WTC11 (cell line): ENCODE results near the gene ASTN2. TPM values are rescaled to one million over a fixed set of nuclear protein-coding genes. Genes with fewer than 3 reads are reported as not detected.

ENCODE experiments used
- ATAC-seq: fragments of 200-7000 bp; cut with Tn5 transposase; 2 replicates; pipeline ENCODE4 v1.10.0; 2021; ENCODE audit warnings: mild to moderate bottlenecking, moderate library complexity
- CTCF ChIA-PET: fragments of 300-600 bp; sonication (Branson Sonifier 250); formaldehyde crosslinking; loops from one replicate; lab custom pipeline; 2021; ENCODE audit warnings: antibody characterized with exemption; lab: Charles Lee
- POLR2A ChIA-PET: fragments of 350-600 bp; sonication (Branson Sonifier 250); formaldehyde crosslinking; loops from one replicate; lab custom pipeline; 2021; ENCODE audit warnings: antibody characterized with exemption; lab: Charles Lee
- DNase-seq: peaks from one replicate; pipeline ENCODE4 v3.0.0; 2021; ENCODE audit warnings: low spot score
- H3K27ac Mint-ChIP-seq: 2 replicates; pipeline ENCODE4 v1.8.0; 2021; ENCODE audit warnings: mixed read lengths
- H3K27me3 Mint-ChIP-seq: 2 replicates; pipeline ENCODE4 v1.8.0; 2021; ENCODE audit warnings: low read depth, mild to moderate bottlenecking, moderate library complexity, mixed read lengths
- H3K36me3 Mint-ChIP-seq: 2 replicates; pipeline ENCODE4 v1.8.0; 2021; ENCODE audit warnings: mixed read lengths
- H3K4me1 Mint-ChIP-seq: 2 replicates; pipeline ENCODE4 v1.8.0; 2022; ENCODE audit warnings: mixed read lengths
- H3K4me3 Mint-ChIP-seq: 2 replicates; pipeline ENCODE4 v1.8.0; 2021; ENCODE audit warnings: mild to moderate bottlenecking, moderate library complexity, mixed read lengths
- H3K9me3 Mint-ChIP-seq: 2 replicates; pipeline ENCODE4 v1.8.0; 2021; ENCODE audit warnings: mixed read lengths
- ETV6 ChIP-seq: sonication (generic); formaldehyde crosslinking; IDR thresholded peaks from 2 replicates; pipeline ENCODE4 v1.8.1; 2022; ENCODE audit warnings: mild to moderate bottlenecking, missing genetic modification reagents
- FOXJ3 ChIP-seq: sonication (generic); formaldehyde crosslinking; IDR thresholded peaks from 2 replicates; pipeline ENCODE4 v1.9.0; 2021; ENCODE audit warnings: missing genetic modification reagents, mild to moderate bottlenecking, borderline replicate concordance
- GABPB1 ChIP-seq: sonication (generic); formaldehyde crosslinking; IDR thresholded peaks from 2 replicates; pipeline ENCODE4 v1.8.1; 2023; ENCODE audit warnings: mild to moderate bottlenecking, missing genetic modification reagents
- HMGA2 ChIP-seq: fragments of 250-450 bp; sonication (Bioruptor Pico); IDR thresholded peaks from 2 replicates; pipeline ENCODE4 v1.4.0; 2021; ENCODE audit warnings: mild to moderate bottlenecking, moderate library complexity
- JAZF1 ChIP-seq: fragments of 250-450 bp; sonication (Bioruptor Pico); IDR thresholded peaks from 2 replicates; pipeline ENCODE4 v1.9.0; 2021; ENCODE audit warnings: moderate library complexity, mild to moderate bottlenecking, inconsistent platforms
- KAT7 ChIP-seq: sonication (generic); formaldehyde crosslinking; IDR thresholded peaks from 2 replicates; pipeline ENCODE4 v1.8.1; 2023; ENCODE audit warnings: missing genetic modification reagents, mild to moderate bottlenecking, borderline replicate concordance
- OVOL2 ChIP-seq: fragments of 250-450 bp; sonication (Bioruptor Pico); IDR thresholded peaks from 2 replicates; pipeline ENCODE4 v1.9.0; 2021; ENCODE audit warnings: mild to moderate bottlenecking, borderline replicate concordance
- SMAD3 ChIP-seq: sonication (generic); formaldehyde crosslinking; IDR thresholded peaks from 2 replicates; pipeline ENCODE4 v1.8.0; 2022; ENCODE audit warnings: missing genetic modification reagents, mild to moderate bottlenecking, borderline replicate concordance
- ZNF121 ChIP-seq: sonication (generic); formaldehyde crosslinking; IDR thresholded peaks from 2 replicates; pipeline ENCODE4 v1.8.0; 2023; ENCODE audit warnings: missing genetic modification reagents
- ZNF138 ChIP-seq: sonication (generic); formaldehyde crosslinking; conservative IDR thresholded peaks from 2 replicates; pipeline ENCODE4 v1.8.1; 2022; ENCODE audit warnings: mild to moderate bottlenecking, moderate library complexity, missing genetic modification reagents
- ZNF232 ChIP-seq: sonication (generic); formaldehyde crosslinking; IDR thresholded peaks from 2 replicates; pipeline ENCODE4 v1.8.0; 2022; ENCODE audit warnings: mild to moderate bottlenecking, missing genetic modification reagents
- total RNA-seq: library from RNA; stranded (reverse); gene quantifications from 3 replicates; pipeline ENCODE4 v1.2.3, GENCODE V29; 2021
- TF ChIP-seq, protein P1 (sequence below): sonication (generic); formaldehyde crosslinking; IDR thresholded peaks from 2 replicates; pipeline ENCODE4 v1.8.1; 2022; ENCODE audit warnings: low read depth, mild to moderate bottlenecking, moderate library complexity, missing genetic modification reagents, borderline replicate concordance
- TF ChIP-seq, protein P2 (sequence below): sonication (generic); formaldehyde crosslinking; IDR thresholded peaks from 2 replicates; pipeline ENCODE4 v1.8.0; 2022; ENCODE audit warnings: mild to moderate bottlenecking, missing genetic modification reagents
- TF ChIP-seq, protein P3 (sequence below): sonication (generic); formaldehyde crosslinking; IDR thresholded peaks from 2 replicates; pipeline ENCODE4 v1.8.1; 2022; ENCODE audit warnings: low read depth, missing genetic modification reagents, borderline replicate concordance
- TF ChIP-seq, protein P4 (sequence below): fragments of 200-600 bp; IDR thresholded peaks from 2 replicates; pipeline ENCODE4 v1.8.0; 2022; ENCODE audit warnings: antibody characterized with exemption
- TF ChIP-seq, protein P5 (sequence below): sonication (generic); formaldehyde crosslinking; IDR thresholded peaks from 2 replicates; pipeline ENCODE4 v1.8.1; 2023; ENCODE audit warnings: mild to moderate bottlenecking, missing genetic modification reagents
- TF ChIP-seq, protein P6 (sequence below): sonication (generic); formaldehyde crosslinking; IDR thresholded peaks from 2 replicates; pipeline ENCODE4 v1.8.1; 2023; ENCODE audit warnings: mild to moderate bottlenecking, missing genetic modification reagents, moderate library complexity
- TF ChIP-seq, protein P7 (sequence below): fragments of 250-450 bp; sonication (Bioruptor Pico); IDR thresholded peaks from 2 replicates; pipeline ENCODE4 v1.9.0; 2021; ENCODE audit warnings: mild to moderate bottlenecking
- TF ChIP-seq, protein P8 (sequence below): fragments of 250-450 bp; sonication (Bioruptor Pico); conservative IDR thresholded peaks from 2 replicates; pipeline ENCODE4 v1.9.0; 2021; ENCODE audit warnings: mild to moderate bottlenecking

ASTN2 gene
- total RNA-seq, 1 experiment from 2014 or later, result 16.2 TPM

DNA sequence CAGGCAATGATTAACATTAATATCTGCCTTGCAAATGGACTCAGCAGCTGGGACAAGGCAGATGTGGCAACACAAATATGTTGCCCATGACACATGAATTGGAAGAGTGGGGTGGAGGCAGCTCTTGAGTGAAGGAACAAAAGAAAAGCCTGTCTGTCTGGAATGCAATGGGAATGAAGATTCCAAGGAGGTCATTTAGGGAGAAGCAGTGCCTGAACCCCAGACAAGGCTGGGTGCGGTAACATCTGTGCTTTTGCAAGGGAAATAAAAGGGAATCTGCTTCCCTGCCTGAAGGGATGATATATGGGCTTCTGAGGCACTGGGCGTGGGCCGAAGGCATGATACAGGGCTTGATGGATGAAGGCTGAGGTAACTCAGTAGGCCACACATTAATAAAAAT is 821.9 kb downstream of the ASTN2 start (continued):
- TF ChIP-seq, protein P1, sequence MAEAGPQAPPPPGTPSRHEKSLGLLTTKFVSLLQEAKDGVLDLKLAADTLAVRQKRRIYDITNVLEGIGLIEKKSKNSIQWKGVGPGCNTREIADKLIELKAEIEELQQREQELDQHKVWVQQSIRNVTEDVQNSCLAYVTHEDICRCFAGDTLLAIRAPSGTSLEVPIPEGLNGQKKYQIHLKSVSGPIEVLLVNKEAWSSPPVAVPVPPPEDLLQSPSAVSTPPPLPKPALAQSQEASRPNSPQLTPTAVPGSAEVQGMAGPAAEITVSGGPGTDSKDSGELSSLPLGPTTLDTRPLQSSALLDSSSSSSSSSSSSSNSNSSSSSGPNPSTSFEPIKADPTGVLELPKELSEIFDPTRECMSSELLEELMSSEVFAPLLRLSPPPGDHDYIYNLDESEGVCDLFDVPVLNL (CRISPR knock-in tag), result no peak
- TF ChIP-seq GABPB1, result no peak
- TF ChIP-seq HMGA2 (CRISPR knock-in tag), result no peak
- TF ChIP-seq, protein P2, sequence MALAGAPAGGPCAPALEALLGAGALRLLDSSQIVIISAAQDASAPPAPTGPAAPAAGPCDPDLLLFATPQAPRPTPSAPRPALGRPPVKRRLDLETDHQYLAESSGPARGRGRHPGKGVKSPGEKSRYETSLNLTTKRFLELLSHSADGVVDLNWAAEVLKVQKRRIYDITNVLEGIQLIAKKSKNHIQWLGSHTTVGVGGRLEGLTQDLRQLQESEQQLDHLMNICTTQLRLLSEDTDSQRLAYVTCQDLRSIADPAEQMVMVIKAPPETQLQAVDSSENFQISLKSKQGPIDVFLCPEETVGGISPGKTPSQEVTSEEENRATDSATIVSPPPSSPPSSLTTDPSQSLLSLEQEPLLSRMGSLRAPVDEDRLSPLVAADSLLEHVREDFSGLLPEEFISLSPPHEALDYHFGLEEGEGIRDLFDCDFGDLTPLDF (CRISPR knock-in tag), result no peak

DNA sequence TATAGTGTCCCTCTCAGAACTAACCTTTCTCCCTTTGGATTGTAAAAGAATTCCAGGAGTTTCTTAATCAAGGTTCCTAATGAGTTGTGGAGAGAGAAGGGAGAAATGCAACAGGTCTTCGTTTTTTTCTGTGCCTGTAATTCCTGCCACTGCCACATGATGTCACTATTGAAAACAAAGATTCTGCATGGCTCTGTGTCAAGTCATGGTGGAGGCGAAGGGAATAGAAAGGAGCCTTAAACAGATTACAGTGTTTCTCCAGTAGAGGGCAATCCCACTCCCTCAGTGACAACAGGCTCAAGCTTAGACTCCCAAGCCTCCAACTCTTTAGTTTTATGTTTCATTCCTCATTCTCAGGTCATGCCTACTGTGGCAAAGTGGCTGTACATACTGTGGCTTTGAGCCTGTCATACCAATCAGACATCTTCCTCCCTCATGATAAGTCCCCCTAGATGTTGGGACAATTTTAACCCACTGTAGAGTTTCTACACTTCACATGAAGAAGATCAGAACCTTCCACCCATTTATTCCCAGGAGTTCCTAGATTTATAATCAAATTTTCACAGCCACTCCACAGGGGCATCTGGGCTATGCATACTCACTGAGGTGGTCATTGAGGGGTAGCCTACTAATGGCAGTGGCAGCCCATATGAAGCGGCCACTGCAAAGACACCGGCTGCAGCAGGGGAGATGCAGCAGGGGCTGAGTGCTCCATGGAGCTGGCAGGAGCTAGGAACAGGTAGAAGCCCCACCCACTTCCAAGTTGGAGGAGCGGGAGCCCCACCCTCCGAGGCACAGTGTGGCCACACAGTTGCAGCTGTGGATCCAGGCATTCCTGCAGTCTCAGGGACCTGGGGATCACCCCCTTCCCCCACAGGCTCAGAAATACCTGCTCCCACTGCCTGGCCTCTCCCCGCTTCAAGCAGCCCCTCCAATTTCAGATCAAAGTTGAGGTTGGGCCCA is 825.2 kb downstream of the ASTN2 start:
- no peak for TF ChIP-seq ETV6 (CRISPR knock-in tag)
- TF ChIP-seq, protein P3, sequence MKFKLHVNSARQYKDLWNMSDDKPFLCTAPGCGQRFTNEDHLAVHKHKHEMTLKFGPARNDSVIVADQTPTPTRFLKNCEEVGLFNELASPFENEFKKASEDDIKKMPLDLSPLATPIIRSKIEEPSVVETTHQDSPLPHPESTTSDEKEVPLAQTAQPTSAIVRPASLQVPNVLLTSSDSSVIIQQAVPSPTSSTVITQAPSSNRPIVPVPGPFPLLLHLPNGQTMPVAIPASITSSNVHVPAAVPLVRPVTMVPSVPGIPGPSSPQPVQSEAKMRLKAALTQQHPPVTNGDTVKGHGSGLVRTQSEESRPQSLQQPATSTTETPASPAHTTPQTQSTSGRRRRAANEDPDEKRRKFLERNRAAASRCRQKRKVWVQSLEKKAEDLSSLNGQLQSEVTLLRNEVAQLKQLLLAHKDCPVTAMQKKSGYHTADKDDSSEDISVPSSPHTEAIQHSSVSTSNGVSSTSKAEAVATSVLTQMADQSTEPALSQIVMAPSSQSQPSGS (CRISPR knock-in tag), result no peak
- TF ChIP-seq, protein P4, sequence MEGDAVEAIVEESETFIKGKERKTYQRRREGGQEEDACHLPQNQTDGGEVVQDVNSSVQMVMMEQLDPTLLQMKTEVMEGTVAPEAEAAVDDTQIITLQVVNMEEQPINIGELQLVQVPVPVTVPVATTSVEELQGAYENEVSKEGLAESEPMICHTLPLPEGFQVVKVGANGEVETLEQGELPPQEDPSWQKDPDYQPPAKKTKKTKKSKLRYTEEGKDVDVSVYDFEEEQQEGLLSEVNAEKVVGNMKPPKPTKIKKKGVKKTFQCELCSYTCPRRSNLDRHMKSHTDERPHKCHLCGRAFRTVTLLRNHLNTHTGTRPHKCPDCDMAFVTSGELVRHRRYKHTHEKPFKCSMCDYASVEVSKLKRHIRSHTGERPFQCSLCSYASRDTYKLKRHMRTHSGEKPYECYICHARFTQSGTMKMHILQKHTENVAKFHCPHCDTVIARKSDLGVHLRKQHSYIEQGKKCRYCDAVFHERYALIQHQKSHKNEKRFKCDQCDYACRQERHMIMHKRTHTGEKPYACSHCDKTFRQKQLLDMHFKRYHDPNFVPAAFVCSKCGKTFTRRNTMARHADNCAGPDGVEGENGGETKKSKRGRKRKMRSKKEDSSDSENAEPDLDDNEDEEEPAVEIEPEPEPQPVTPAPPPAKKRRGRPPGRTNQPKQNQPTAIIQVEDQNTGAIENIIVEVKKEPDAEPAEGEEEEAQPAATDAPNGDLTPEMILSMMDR, result peak; percentile 71; the same call in 1 of the 2 replicates
- Mint-ChIP-seq H3K4me3 (no peak overlapping the region), H3K27ac (peak overlapping the region; percentile 73; the same call in 1 of the 2 replicates), H3K36me3 (0 out of 2 replicates have a peak, but pooled peaks cover 10% of the 10 kb centered on the region), H3K4me1 (peaks cover 4% of the 10 kb centered on the region), H3K9me3 (peaks cover 20% of the 10 kb centered on the region), H3K27me3 (no peaks in the 10 kb centered on the region)
- DNase-seq, result peak; percentile 64
- peak; percentile 93 for ATAC-seq
- ChIA-PET POLR2A (no interaction called here), CTCF (interaction anchor here (0.6 to 2.9 kb wide), 33 partner anchors 9 to 492 kb away, joined by 3 to 25 read pairs (median 4); no protein-coding TSS in a partner anchor)

DNA sequence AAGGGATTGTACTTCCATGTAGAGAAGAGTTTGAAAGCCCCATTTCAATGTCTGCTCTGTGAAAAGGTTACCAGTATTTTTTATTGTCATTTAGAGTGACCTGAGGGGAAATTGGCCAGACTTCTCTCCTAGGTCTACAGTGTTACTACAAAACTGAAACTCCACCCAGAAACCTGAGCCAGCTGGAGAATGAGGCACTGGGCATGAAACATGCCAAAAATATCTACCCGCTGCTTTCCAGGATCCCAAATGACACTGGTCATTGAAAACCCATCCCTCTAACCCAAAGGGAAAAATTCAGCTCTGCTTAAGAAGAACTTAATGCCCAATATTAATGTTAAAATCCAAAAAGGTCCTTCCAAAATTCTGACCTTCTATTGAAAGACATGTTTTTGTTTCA is 826.9 kb downstream of the ASTN2 start:
- ATAC-seq, result no peak
- DNase-seq, result no peak
- POLR2A ChIA-PET, result no interaction called here
- H3K9me3 Mint-ChIP-seq, result peaks cover 20% of the 10 kb centered on the region
- 0 out of 2 replicates have a peak, but pooled peaks cover 10% of the 10 kb centered on the region for H3K36me3 Mint-ChIP-seq
- H3K27ac Mint-ChIP-seq, result no peak overlapping the region
- H3K4me3 Mint-ChIP-seq, result no peak overlapping the region
- CTCF ChIA-PET, result no interaction called here
- H3K4me1 Mint-ChIP-seq, result peaks cover 6% of the 10 kb centered on the region
- no peaks in the 10 kb centered on the region for H3K27me3 Mint-ChIP-seq
- TF ChIP-seq ZNF138 (no peak), ZNF232 (no peak), OVOL2 (CRISPR knock-in tag) (no peak), KAT7 (CRISPR knock-in tag) (no peak), ZNF121 (no peak), JAZF1 (CRISPR knock-in tag) (no peak), SMAD3 (CRISPR knock-in tag) (no peak), FOXJ3 (CRISPR knock-in tag) (no peak)
- TF ChIP-seq, protein P5, sequence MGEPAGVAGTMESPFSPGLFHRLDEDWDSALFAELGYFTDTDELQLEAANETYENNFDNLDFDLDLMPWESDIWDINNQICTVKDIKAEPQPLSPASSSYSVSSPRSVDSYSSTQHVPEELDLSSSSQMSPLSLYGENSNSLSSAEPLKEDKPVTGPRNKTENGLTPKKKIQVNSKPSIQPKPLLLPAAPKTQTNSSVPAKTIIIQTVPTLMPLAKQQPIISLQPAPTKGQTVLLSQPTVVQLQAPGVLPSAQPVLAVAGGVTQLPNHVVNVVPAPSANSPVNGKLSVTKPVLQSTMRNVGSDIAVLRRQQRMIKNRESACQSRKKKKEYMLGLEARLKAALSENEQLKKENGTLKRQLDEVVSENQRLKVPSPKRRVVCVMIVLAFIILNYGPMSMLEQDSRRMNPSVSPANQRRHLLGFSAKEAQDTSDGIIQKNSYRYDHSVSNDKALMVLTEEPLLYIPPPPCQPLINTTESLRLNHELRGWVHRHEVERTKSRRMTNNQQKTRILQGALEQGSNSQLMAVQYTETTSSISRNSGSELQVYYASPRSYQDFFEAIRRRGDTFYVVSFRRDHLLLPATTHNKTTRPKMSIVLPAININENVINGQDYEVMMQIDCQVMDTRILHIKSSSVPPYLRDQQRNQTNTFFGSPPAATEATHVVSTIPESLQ (CRISPR knock-in tag), result no peak
- TF ChIP-seq, protein P6, sequence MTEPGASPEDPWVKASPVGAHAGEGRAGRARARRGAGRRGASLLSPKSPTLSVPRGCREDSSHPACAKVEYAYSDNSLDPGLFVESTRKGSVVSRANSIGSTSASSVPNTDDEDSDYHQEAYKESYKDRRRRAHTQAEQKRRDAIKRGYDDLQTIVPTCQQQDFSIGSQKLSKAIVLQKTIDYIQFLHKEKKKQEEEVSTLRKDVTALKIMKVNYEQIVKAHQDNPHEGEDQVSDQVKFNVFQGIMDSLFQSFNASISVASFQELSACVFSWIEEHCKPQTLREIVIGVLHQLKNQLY (CRISPR knock-in tag), result no peak
- TF ChIP-seq, protein P7, sequence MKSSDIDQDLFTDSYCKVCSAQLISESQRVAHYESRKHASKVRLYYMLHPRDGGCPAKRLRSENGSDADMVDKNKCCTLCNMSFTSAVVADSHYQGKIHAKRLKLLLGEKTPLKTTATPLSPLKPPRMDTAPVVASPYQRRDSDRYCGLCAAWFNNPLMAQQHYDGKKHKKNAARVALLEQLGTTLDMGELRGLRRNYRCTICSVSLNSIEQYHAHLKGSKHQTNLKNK, result no peak
- TF ChIP-seq, protein P8, sequence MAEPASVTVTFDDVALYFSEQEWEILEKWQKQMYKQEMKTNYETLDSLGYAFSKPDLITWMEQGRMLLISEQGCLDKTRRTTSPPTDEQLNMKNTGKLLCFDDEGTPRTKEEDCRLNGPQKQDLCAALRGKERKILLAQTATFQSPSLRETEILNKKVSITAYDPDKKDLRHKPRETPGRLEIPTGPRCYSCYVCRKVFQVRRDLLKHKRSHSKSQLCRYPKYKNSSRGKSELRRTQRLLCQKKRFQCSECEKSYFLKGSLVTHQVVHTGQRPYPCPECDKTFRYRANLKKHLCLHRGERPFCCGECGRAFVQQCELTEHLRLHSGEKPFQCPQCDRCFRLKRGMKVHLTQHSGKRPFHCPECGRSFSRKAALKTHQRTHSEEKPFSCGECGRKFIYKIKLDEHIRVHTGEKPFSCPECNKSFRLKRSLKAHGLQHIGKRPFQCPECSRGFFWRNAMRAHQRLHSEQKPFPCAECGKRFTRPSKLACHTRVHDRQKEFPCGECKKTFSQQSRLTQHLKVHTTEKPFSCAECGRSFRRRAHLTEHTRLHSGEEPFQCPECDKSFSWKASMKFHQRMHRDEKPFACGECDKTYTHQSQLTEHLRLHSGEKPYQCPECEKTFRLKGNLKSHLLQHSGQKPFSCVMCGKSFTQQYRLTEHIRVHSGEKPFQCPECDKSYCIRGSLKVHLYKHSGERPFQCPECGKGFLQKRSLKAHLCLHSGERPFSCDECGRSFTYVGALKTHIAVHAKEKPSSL (CRISPR knock-in tag), result no peak
